IMR-90 (cell line): ENCODE measurements around the gene TENM4. TPM values are rescaled to one million over a fixed set of nuclear protein-coding genes. Genes with fewer than 3 reads are reported as not detected.

Experiments
- ATAC-seq: fragments of 200-7000 bp; cut with Tn5 transposase; 2 replicates; pipeline ENCODE4 v1.9.1; 2020; ENCODE audit warnings: low read depth, mild to moderate bottlenecking, moderate library complexity
- BruUV-seq: library from RNA; stranded (reverse); fragments of 400-500 nt; replicated peaks from 2 replicates; lab custom pipeline; 2021; lab: Mats Ljungman, UMichigan
- CTCF ChIA-PET: fragments of 300-600 bp; formaldehyde crosslinking; extraction: SDS; loops from one replicate; lab custom pipeline; 2021; ENCODE audit warnings: antibody characterized with exemption; lab: Yijun Ruan, JAX
- POLR2A ChIA-PET: fragments of 300-600 bp; sonication (Branson Sonifier 250); formaldehyde crosslinking; loops from one replicate; lab custom pipeline; 2022; ENCODE audit warnings: antibody characterized with exemption; ENCODE audit not compliant: unreplicated experiment; lab: Charles Lee
- DNase-seq: peaks from one replicate; pipeline ENCODE4 v3.0.0; 2013
- H2AFZ ChIP-seq: replicated peaks from 2 replicates; pipeline ENCODE3; 2013; ENCODE audit warnings: low read length, mild to moderate bottlenecking; ENCODE audit not compliant: poor library complexity
- H2AK5ac ChIP-seq: 2 replicates; pipeline ENCODE4 v1.6.1; 2013; ENCODE audit warnings: low read depth, low read length, inconsistent platforms
- H2AK9ac ChIP-seq: replicated peaks from 2 replicates; pipeline ENCODE3; 2013; ENCODE audit warnings: mild to moderate bottlenecking, low read depth, low read length, moderate library complexity; ENCODE audit not compliant: poor library complexity
- H2BK120ac ChIP-seq: 2 replicates; pipeline ENCODE4 v1.6.1; 2013; ENCODE audit warnings: low read depth, low read length, inconsistent platforms
- H2BK15ac ChIP-seq: 3 replicates; pipeline ENCODE4 v1.6.1; 2013; ENCODE audit warnings: low read depth, low read length, inconsistent platforms
- H2BK20ac ChIP-seq: 2 replicates; pipeline ENCODE4 v1.6.1; 2013; ENCODE audit warnings: low read depth, mild to moderate bottlenecking, inconsistent platforms, low read length, moderate library complexity
- H2BK5ac ChIP-seq: 2 replicates; pipeline ENCODE4 v1.6.1; 2013; ENCODE audit warnings: mild to moderate bottlenecking, low read depth, low read length, inconsistent platforms; ENCODE audit not compliant: poor library complexity, severe bottlenecking
- H3K14ac ChIP-seq: replicated peaks from 2 replicates; pipeline ENCODE4 v1.6.1; 2013; ENCODE audit warnings: low read depth, low read length, inconsistent platforms
- H3K18ac ChIP-seq: 2 replicates; pipeline ENCODE4 v1.6.1; 2013; ENCODE audit warnings: low read depth, low read length, control low read depth
- H3K23ac ChIP-seq: 2 replicates; pipeline ENCODE4 v1.6.1; 2013; ENCODE audit warnings: low read depth, low read length, inconsistent platforms
- H3K27ac ChIP-seq: 2 replicates; pipeline ENCODE4 v1.5.1; 2013; ENCODE audit warnings: mild to moderate bottlenecking, control low read depth, low read length; ENCODE audit not compliant: insufficient read depth
- H3K27me3 ChIP-seq: 2 replicates; pipeline ENCODE4 v1.6.1; 2013; ENCODE audit warnings: low read length; ENCODE audit not compliant: control insufficient read depth, insufficient read depth
- H3K36me3 ChIP-seq: 2 replicates; pipeline ENCODE4 v1.6.1; 2013; ENCODE audit warnings: low read length, mixed read lengths; ENCODE audit not compliant: control insufficient read depth, insufficient read depth
- H3K4ac ChIP-seq: 2 replicates; pipeline ENCODE4 v1.6.1; 2013; ENCODE audit warnings: low read depth, low read length, inconsistent platforms
- H3K4me1 ChIP-seq: 2 replicates; pipeline ENCODE4 v1.6.1; 2013; ENCODE audit warnings: low read length, mixed read lengths; ENCODE audit not compliant: control insufficient read depth, insufficient read depth
- H3K4me2 ChIP-seq: 2 replicates; pipeline ENCODE4 v1.6.1; 2013; ENCODE audit warnings: low read depth, mild to moderate bottlenecking, control low read depth, low read length, moderate library complexity
- H3K4me3 ChIP-seq: 2 replicates; pipeline ENCODE4 v1.5.1; 2013; ENCODE audit warnings: low read depth, mild to moderate bottlenecking, control low read depth, low read length, moderate library complexity; ENCODE audit not compliant: insufficient read depth
- H3K56ac ChIP-seq: 2 replicates; pipeline ENCODE4 v1.6.1; 2013; ENCODE audit warnings: low read length, inconsistent platforms; ENCODE audit not compliant: insufficient read depth; ENCODE audit errors: extremely low read depth
- H3K79me1 ChIP-seq, 2 experiments: 2 replicates each; pipeline ENCODE4 v1.6.1; 2013; ENCODE audit warnings: low read length in 2 of 2, inconsistent platforms in 1 of 2, low read depth in 1 of 2
- H3K9ac ChIP-seq: 2 replicates; pipeline ENCODE4 v1.6.1; 2013; ENCODE audit warnings: low read depth, low read length, control low read depth
- H3K9me1 ChIP-seq: 2 replicates; pipeline ENCODE4 v1.6.1; 2013; ENCODE audit warnings: low read length, inconsistent platforms; ENCODE audit not compliant: insufficient read depth
- H3K9me3 ChIP-seq: 2 replicates; pipeline ENCODE4 v1.6.1; 2013; ENCODE audit warnings: low read length; ENCODE audit not compliant: control insufficient read depth, insufficient read depth
- H4K20me1 ChIP-seq: 2 replicates; pipeline ENCODE4 v1.6.1; 2013; ENCODE audit warnings: low read length, inconsistent platforms; ENCODE audit not compliant: insufficient read depth
- H4K5ac ChIP-seq: 2 replicates; pipeline ENCODE4 v1.6.1; 2013; ENCODE audit warnings: mild to moderate bottlenecking, low read depth, low read length, control low read depth
- H4K8ac ChIP-seq, 2 experiments: 2 replicates each; pipeline ENCODE4 v1.6.1; 2013; ENCODE audit warnings: low read depth in 2 of 2, low read length in 2 of 2, control low read depth in 1 of 2, inconsistent platforms in 1 of 2
- H4K91ac ChIP-seq: 2 replicates; pipeline ENCODE4 v1.6.1; 2013; ENCODE audit warnings: low read depth, low read length, inconsistent platforms; ENCODE audit not compliant: insufficient read depth
- RFX5 ChIP-seq: IDR thresholded peaks from 2 replicates; pipeline ENCODE4 v1.8.0; 2012; ENCODE audit warnings: low read depth, mild to moderate bottlenecking, low read length, moderate library complexity
- WGBS, 2 experiments: methylation state at CpG; one replicate each; pipeline versions ENCODE4 v1.1.5 to v1.1.7; 2013; ENCODE audit warnings: missing lambda C conversion rate in 2 of 2; ENCODE audit not compliant: insufficient read length in 1 of 2; ENCODE audit errors: extremely low coverage in 2 of 2; 5-methylcytosine and 5-hydroxymethylcytosine counted together
- dilution Hi-C: fragments of 300-500 bp; cut with HindIII; formaldehyde crosslinking; loops from one replicate; pipeline ENCODE4 v1.14.3; 2018; ENCODE audit warnings: low sequenced_read_pairs; ENCODE audit not compliant: unreplicated experiment
- in situ Hi-C: fragments of 300-500 bp; cut with MboI; formaldehyde crosslinking; loops from 3 replicates; pipeline ENCODE4 v1.14.3; 2019; ENCODE audit warnings: low sequenced_read_pairs, inconsistent platforms, mixed read lengths
- intact Hi-C: fragments of 100-400 bp; cut with micrococcal nuclease; formaldehyde crosslinking; loops from 2 replicates; pipeline ENCODE4 v1.10.0; 2022
- polyA plus RNA-seq, 3 experiments: library from polyadenylated mRNA; depleted of rRNA; stranded (reverse); fragments of >200 nt; gene quantifications; 2 replicates each; pipeline ENCODE4 v1.2.3, GENCODE V29; 2012; ENCODE audit warnings: low replicate concordance in 1 of 3
- total RNA-seq: library from RNA; depleted of rRNA; stranded (reverse); fragments of >200 nt; gene quantifications from 2 replicates; pipeline ENCODE4 v1.2.3, GENCODE V29; 2012

TENM4 gene
- total and polyA plus RNA-seq, 2 of the 4 experiments (the other 2 are of a cell fraction) = 7.4 to 9.0 TPM

DNA sequence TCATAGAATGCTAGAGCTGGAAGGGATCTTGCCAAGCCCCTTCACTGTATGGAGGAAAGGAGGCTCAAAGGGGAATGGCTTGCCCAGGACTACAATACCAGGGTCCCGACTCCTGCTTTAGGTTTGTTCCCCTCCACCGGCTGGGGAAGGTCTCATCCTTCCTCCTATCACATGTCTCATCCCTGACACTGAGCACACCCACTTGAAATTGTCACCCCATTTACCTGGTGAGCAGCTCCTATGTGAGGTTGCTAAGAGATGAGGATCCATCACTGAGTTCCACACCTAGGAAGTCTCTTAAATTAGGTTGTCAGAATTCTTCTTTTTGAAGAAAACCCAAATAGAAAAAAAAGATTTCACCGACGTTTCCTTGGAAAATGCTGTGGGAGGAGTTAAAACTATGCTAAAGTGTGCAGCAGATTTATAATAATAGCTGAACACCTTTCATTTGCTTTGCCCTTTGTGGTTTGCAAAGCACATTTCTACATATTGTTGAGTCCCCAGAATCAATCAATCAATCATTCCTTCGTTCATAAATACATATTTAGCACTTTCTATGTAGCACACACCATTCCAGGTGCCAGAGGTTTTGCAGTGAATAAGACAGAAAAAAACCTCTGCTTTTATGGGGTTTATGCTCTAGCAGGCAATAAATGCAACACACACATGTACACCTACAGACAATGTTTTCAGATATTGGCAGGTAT lies 91.7 kb downstream of the TENM4 start:
- intact Hi-C loops (no loop called here), dilution Hi-C loops (no loop called here), in situ Hi-C loops (no loop called here)
- ATAC-seq (no peak), DNase-seq (no peak)
- H3K4me3 ChIP-seq = no peak overlapping the region
- H3K14ac ChIP-seq = no peak overlapping the region
- H4K91ac ChIP-seq = no peak overlapping the region
- H3K9me1 ChIP-seq = no peaks in the 10 kb centered on the region
- no peak overlapping the region for H2BK15ac ChIP-seq
- H3K4me1 ChIP-seq = no peaks in the 10 kb centered on the region
- H3K4ac ChIP-seq = no peak overlapping the region
- no peak overlapping the region for H3K18ac ChIP-seq
- no peak overlapping the region for H2AK9ac ChIP-seq
- no peak overlapping the region for H3K9ac ChIP-seq
- no peak overlapping the region for H3K4me2 ChIP-seq
- no peaks in the 10 kb centered on the region; a peak in 1 of 4 replicates for H3K79me1 ChIP-seq
- CTCF ChIA-PET = no interaction called here
- no peak overlapping the region for H2BK20ac ChIP-seq
- H2AFZ ChIP-seq = no peak overlapping the region
- no peak overlapping the region for H2BK120ac ChIP-seq
- no peak overlapping the region for H3K56ac ChIP-seq
- H3K9me3 ChIP-seq = no peaks in the 10 kb centered on the region
- POLR2A ChIA-PET = no interaction called here
- no peak overlapping the region for H2AK5ac ChIP-seq
- BruUV-seq = no TSS peak
- no peak overlapping the region for H3K27ac ChIP-seq
- H3K36me3 ChIP-seq = no peaks in the 10 kb centered on the region
- H4K8ac ChIP-seq = no peak overlapping the region
- WGBS, 2 experiments = 80% methylated on average over 1 of the region's 5 CpGs; no CpG with 5 or more reads in 1 of the 2 experiments
- H4K20me1 ChIP-seq = peaks cover 7% of the 10 kb centered on the region; the same call in 1 of the 2 replicates
- no peak overlapping the region for H4K5ac ChIP-seq
- no peak for TF ChIP-seq RFX5
- no peaks in the 10 kb centered on the region; the same call in 1 of the 2 replicates for H3K27me3 ChIP-seq
- H2BK5ac ChIP-seq = no peak overlapping the region
- no peak overlapping the region for H3K23ac ChIP-seq
